Fibroblast of mammary gland (primary cell): Measurements from ENCODE around the gene CDK9.
"Not testable (repeated sequence)": the region's sequence is repeated elsewhere in the genome, so short reads cannot be mapped to it uniquely, and the experiment has no call there.

Source experiments
- DNase-seq: peaks from one replicate; pipeline ENCODE4 v3.0.0-alpha.2; 2010; ENCODE audit warnings: low read depth
- H3K4me3 ChIP-seq: 2 replicates; pipeline ENCODE4 v1.5.1; 2011; ENCODE audit warnings: low read depth, mild to moderate bottlenecking, low read length, moderate library complexity; ENCODE audit not compliant: control insufficient read depth
- TF ChIP-seq, protein P1 (sequence below): conservative IDR thresholded peaks from 2 replicates; pipeline ENCODE4 v1.5.1; 2011; ENCODE audit warnings: low read depth, low read length, inconsistent platforms; ENCODE audit not compliant: control insufficient read depth, insufficient read depth

The CDK9 gene

DNA sequence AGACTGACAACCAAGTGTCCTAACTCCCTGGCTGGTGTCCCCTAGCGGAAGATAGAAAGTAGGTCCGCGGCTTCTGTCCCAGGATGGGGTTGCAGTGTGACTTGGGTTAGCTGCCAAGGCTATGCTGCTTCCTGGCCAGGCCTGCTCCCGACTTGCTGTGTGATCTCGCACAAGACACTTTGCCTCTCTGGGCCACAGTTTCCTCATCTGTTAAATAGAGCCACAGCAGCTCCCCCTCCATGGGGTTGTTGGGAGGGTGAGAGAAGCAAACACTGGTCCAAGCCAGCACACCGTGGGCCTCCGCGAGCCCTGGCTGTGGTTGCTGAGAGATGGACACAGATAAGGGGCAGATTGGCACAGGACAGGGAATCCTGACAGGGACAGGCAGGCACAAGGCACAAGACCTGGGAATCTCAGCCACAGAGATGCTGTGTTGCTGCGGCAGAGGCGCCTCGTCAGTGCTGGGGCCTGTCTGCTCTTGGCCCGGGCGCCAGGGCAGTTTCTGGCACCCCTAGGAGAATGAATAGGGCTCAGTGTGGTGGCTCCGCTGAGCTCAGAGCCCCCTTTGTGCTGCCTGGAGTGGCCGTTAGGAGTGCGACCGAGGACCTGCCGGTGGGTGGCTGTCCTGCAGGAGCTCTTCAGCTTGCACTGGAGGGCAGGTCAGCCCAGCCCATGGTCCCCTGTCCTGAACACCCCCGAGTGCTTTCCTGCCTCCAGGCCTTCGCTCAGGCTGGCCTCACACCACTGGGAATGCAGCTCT is 5.5 kb upstream of the CDK9 start:
- TF ChIP-seq, protein P1, sequence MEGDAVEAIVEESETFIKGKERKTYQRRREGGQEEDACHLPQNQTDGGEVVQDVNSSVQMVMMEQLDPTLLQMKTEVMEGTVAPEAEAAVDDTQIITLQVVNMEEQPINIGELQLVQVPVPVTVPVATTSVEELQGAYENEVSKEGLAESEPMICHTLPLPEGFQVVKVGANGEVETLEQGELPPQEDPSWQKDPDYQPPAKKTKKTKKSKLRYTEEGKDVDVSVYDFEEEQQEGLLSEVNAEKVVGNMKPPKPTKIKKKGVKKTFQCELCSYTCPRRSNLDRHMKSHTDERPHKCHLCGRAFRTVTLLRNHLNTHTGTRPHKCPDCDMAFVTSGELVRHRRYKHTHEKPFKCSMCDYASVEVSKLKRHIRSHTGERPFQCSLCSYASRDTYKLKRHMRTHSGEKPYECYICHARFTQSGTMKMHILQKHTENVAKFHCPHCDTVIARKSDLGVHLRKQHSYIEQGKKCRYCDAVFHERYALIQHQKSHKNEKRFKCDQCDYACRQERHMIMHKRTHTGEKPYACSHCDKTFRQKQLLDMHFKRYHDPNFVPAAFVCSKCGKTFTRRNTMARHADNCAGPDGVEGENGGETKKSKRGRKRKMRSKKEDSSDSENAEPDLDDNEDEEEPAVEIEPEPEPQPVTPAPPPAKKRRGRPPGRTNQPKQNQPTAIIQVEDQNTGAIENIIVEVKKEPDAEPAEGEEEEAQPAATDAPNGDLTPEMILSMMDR = no peak
- DNase-seq = no peak
- H3K4me3 ChIP-seq = no peak overlapping the region

DNA sequence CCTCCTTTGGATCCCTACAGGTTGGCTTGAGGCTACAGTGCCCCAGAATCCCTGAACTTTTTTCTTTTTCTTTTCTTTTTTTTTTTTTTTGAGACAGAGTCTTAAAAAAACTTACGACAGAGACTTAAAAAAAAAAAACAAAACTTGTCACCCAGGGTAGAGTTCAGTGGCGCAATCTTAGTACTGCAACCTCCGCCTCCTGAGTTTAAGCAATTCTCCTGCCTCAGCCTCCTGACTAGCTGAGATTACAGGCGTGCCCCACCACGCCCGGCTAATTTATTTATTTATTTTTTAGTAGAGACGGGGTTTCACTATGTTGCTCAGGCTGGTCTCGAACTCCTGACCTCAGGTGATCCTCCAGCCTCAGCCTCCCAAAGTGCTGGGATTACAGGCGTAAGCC is 4.9 kb upstream of the CDK9 start:
- DNase-seq = peak; percentile 18
- H3K4me3 ChIP-seq = not testable (repeated sequence)

DNA sequence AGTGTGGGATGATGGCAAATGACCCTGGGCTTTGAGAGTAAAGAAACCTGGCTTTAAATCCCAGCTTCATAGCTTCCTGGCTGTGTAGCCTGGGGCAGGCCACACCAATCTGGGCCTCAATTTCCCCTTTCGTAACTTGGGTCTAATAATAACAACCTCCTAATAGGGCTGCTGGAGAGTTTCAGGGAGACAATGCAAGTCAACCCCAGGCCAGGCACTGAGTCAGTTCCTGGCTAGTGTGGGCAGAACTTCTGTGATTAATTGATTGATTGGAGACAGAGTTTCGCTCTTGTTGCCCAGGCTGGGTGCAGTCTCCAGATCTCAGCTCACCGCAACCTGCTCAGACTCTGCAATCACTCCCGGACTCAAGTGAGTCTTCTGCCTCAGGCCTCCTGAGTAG is 4.0 kb upstream of the CDK9 start:
- no peak overlapping the region for H3K4me3 ChIP-seq
- TF ChIP-seq, protein P1 = no peak
- peak; percentile 35 for DNase-seq

DNA sequence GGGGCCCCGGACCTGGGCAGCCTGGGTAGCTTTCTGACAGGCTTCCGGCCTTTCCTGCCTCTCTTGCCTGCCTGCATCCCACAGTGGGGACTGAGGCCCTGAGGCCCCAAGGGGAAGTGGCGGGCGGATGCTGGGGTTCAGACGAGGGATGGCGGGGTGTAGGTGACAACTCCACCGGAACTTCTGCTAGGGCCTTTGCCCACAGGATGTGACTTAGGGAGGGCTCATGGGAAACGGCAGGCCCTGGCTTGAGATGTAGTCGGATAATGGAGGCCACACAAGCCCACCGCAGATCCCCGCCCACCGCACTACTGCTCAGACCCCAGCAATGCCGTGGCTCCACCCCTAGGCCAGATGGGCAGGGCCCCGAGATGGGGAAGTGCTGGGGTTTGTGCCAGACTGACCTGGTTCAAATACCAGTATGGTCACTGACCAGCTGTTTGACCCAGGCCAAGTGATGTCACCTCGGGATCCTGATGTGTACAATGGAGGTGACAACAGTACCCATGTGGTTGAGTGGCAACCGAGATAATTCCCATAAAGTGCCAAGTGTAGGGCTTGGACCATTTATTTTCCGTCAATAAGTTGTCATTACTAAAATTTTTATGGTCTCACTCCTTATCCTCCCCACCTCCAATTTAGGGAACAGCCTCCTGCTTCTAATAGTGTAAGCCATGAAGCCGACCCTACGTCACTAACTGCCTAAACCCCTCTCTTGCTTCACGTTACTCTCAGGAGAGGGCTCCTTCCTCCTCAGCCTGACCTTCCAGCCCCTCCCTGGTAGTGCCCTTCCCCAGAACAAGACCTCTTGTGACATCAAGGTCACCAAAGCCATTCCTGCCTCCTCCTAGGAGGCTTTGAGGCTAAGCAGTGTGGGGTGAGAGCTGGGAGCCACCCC is 2.5 kb upstream of the CDK9 start:
- no peak overlapping the region for H3K4me3 ChIP-seq
- no peak for DNase-seq
- TF ChIP-seq, protein P1 = no peak

DNA sequence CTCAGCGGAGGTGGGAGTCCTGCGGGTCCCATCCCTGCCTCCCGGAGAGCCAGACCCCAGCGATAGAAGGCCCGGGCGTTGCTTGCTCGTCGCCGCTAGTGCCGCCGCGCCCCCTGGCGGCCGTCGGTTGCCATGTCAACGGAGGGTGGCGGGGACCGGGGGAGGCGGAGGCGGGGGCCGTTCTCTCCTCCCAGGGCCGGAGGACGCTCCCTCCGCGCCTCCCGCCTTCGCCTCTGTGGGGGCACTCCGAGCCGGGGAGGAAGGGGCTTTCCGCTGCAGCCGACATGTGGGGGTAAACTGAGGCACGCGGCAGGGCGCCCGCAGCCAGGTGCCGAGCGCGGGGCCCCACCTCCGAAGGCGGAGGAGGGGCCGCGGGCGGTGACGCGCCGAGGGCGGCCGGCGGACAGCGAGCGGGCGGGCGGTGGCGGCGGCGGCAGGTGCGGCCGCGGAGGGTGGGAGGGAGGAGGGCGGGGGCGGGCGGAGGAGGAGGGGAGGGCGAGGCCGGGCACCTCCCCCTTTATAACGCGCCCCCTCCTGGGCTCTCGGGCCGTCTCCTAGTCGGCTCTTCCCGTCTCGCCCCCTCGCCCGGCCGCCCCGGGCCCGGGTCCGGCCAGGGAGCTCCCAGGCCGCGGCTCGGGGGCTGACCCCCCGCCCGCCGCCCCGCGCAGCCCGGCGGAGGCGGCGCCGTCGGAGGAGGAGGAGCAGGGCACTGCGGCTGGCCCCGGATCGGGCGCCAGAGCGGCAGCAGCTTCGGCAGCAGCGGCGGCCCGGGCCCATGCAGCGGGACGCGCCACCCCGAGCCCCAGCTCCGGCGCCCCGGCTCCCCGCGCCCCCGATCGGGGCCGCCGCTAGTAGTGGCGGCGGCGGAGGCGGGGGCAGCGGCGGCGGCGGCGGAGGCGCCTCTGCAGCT is 556 bp upstream of the CDK9 start:
- TF ChIP-seq, protein P1 = peak; percentile 51
- peak; percentile 61 for DNase-seq
- peak overlapping the region; percentile 53 for H3K4me3 ChIP-seq

DNA sequence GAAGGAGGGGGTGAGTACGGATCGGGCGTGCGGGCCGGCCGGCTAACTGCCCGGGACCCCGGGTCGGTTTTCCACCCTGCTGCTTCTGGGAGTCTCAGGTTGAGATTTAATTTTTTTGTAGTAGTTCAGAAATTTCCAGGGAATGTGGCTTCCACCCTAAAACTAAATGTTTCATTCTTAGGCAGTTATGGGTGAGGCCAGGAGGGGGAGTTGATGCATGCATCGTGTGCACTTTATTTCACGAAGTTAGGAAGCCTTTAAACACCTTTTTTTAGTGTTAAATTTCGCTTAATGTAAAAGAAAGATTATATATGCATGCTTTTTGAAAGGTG is 905 bp downstream of the CDK9 start:
- TF ChIP-seq, protein P1 = peak; percentile 58
- H3K4me3 ChIP-seq = peak overlapping the region; percentile 89

More for the DNA sequence above, 905 bp downstream of the CDK9 start:
- DNase-seq = peak; percentile 28
